ENCODE measurements around the gene HOXB9. TPM values are rescaled to one million over a fixed set of nuclear protein-coding genes. Genes with fewer than 3 reads are reported as not detected.

The HOXB9 gene
- total RNA-seq, 1 experiment from 2014 or later = 1.4 TPM

DNA sequence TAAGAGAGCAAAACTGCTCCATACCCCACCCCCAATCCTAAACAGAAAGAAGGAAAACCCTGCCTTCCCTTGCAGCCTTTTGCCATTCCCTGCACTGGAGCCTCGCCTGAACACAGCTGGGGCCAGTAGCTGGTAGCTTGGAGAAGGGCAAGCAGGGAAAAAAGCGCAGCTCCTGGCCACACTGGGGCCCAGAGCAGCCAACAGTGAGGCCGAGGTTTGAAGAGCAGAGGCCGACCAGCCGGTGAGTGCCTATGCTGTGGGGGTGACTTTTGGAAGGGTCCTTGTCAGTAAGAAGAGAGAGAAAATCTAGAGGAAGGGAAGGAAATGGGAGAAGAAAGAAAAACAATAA is 3.2 kb upstream of the HOXB9 start:
- H3K4me3 Mint-ChIP-seq (ENCODE audit: unreplicated experiment) = no peak overlapping the region
- no peak for DNase-seq (ENCODE audit: unreplicated experiment)
- TF ChIP-seq, protein P1, sequence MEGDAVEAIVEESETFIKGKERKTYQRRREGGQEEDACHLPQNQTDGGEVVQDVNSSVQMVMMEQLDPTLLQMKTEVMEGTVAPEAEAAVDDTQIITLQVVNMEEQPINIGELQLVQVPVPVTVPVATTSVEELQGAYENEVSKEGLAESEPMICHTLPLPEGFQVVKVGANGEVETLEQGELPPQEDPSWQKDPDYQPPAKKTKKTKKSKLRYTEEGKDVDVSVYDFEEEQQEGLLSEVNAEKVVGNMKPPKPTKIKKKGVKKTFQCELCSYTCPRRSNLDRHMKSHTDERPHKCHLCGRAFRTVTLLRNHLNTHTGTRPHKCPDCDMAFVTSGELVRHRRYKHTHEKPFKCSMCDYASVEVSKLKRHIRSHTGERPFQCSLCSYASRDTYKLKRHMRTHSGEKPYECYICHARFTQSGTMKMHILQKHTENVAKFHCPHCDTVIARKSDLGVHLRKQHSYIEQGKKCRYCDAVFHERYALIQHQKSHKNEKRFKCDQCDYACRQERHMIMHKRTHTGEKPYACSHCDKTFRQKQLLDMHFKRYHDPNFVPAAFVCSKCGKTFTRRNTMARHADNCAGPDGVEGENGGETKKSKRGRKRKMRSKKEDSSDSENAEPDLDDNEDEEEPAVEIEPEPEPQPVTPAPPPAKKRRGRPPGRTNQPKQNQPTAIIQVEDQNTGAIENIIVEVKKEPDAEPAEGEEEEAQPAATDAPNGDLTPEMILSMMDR (IDR thresholded peaks at IDR 0.05; ENCODE audit: unreplicated experiment) = no peak

GRCh38 chr17:48628649-48629410 is 2.7 kb upstream of the HOXB9 start:
- ChIA-PET POLR2A (interaction anchor here (0.6 to 1.4 kb wide), 5 partner anchors 10 to 508 kb away, joined by 3 to 4 read pairs (median 3); no protein-coding TSS in a partner anchor), CTCF (interaction anchor here (0.6 to 0.7 kb wide), 2 partner anchors 221 to 404 kb away, joined by 3 to 6 read pairs; no protein-coding TSS in a partner anchor)
- Mint-ChIP-seq H3K4me1 (ENCODE audit: insufficient read depth, unreplicated experiment) (peaks cover 6% of the 10 kb centered on the region), H3K9me3 (ENCODE audit: unreplicated experiment) (no peaks in the 10 kb centered on the region), H3K36me3 (ENCODE audit: insufficient read depth, unreplicated experiment) (no peaks in the 10 kb centered on the region), H3K27ac (ENCODE audit: low read depth, unreplicated experiment) (no peak overlapping the region), H3K4me3 (ENCODE audit: unreplicated experiment) (no peak overlapping the region), H3K27me3 (ENCODE audit: insufficient read depth, unreplicated experiment) (peaks cover 96% of the 10 kb centered on the region)
- TF ChIP-seq, protein P1 (IDR thresholded peaks at IDR 0.05; ENCODE audit: unreplicated experiment) = no peak
- DNase-seq (ENCODE audit: unreplicated experiment) = no peak
- intact Hi-C loops (cut with micrococcal nuclease) = no loop called here
- no TSS peak for BruUV-seq (replicated peaks)

More for the DNA sequence above, 3.2 kb upstream of the HOXB9 start:
- Mint-ChIP-seq H3K9me3 (ENCODE audit: unreplicated experiment) (no peaks in the 10 kb centered on the region), H3K36me3 (ENCODE audit: insufficient read depth, unreplicated experiment) (no peaks in the 10 kb centered on the region), H3K27ac (ENCODE audit: low read depth, unreplicated experiment) (no peak overlapping the region), H3K4me1 (ENCODE audit: insufficient read depth, unreplicated experiment) (peaks cover 6% of the 10 kb centered on the region), H3K27me3 (ENCODE audit: insufficient read depth, unreplicated experiment) (peaks cover 91% of the 10 kb centered on the region)
- CTCF ChIA-PET = interaction anchor here (0.6 to 0.7 kb wide), 2 partner anchors 221 to 365 kb away, joined by 3 to 6 read pairs; no protein-coding TSS in a partner anchor
- POLR2A ChIA-PET = interaction anchor here (0.6 to 1.4 kb wide), 3 partner anchors 10 to 508 kb away, joined by 3 to 4 read pairs (median 3); no protein-coding TSS in a partner anchor
- BruUV-seq (replicated peaks) = no TSS peak
- intact Hi-C loops (cut with micrococcal nuclease) = no loop called here

GRCh38 chr17:48627623-48628521 is 1.7 kb upstream of the HOXB9 start:
- TF ChIP-seq, protein P1 (IDR thresholded peaks at IDR 0.05; ENCODE audit: unreplicated experiment) = no peak
- H3K9me3 Mint-ChIP-seq (ENCODE audit: unreplicated experiment) = no peaks in the 10 kb centered on the region
- peaks cover 99% of the 10 kb centered on the region for H3K27me3 Mint-ChIP-seq (ENCODE audit: insufficient read depth, unreplicated experiment)
- no peak overlapping the region for H3K4me3 Mint-ChIP-seq (ENCODE audit: unreplicated experiment)
- POLR2A ChIA-PET = interaction anchor here (0.6 to 1.1 kb wide), 3 partner anchors 9 to 308 kb away, joined by 3 read pairs; no protein-coding TSS in a partner anchor
- BruUV-seq (replicated peaks) = no TSS peak
- no peaks in the 10 kb centered on the region for H3K36me3 Mint-ChIP-seq (ENCODE audit: insufficient read depth, unreplicated experiment)
- intact Hi-C loops (cut with micrococcal nuclease) = no loop called here
- H3K27ac Mint-ChIP-seq (ENCODE audit: low read depth, unreplicated experiment) = no peak overlapping the region
- DNase-seq (ENCODE audit: unreplicated experiment) = no peak
- peaks cover 6% of the 10 kb centered on the region for H3K4me1 Mint-ChIP-seq (ENCODE audit: insufficient read depth, unreplicated experiment)
- CTCF ChIA-PET = interaction anchor here (0.6 to 1.3 kb wide), 2 partner anchors 9 to 405 kb away, joined by 3 to 4 read pairs; no protein-coding TSS in a partner anchor

Data from MCF 10A (cell line).